ENCODE results near the gene DAPK1.

- TF ChIP-seq REST (IDR thresholded peaks at IDR 0.05; ENCODE audit: low read depth) (no peak), CEBPB (IDR thresholded peaks at IDR 0.05) (no peak), EP300 (IDR thresholded peaks at IDR 0.05; ENCODE audit: borderline replicate concordance) (no peak), MAX (IDR thresholded peaks at IDR 0.05) (no peak), FOXM1 (IDR thresholded peaks at IDR 0.05; ENCODE audit: borderline replicate concordance, low read depth) (no peak), TEAD4 (IDR thresholded peaks at IDR 0.05) (no peak), YY1 (IDR thresholded peaks at IDR 0.05; ENCODE audit: low read depth) (no peak)
Measured at GRCh38 chr9:87655731-87656130, 158.1 kb downstream of the DAPK1 start.

All from Ishikawa (cell line).